ENCODE data around the gene PCDHB10. TPM values are rescaled to one million over a fixed set of nuclear protein-coding genes. Genes with fewer than 3 reads are reported as not detected.

The PCDHB10 gene
- total RNA-seq, 1 donor from 2014 or later: not detected

- no peak for DNase-seq
- no peaks in the 10 kb centered on the region for H3K4me1 Mint-ChIP-seq
- intact Hi-C loops (cut with micrococcal nuclease): no loop called here
- H3K27ac Mint-ChIP-seq: peak overlapping the region; percentile 44
- no peak overlapping the region for H3K4me3 Mint-ChIP-seq
- no peaks in the 10 kb centered on the region for H3K36me3 Mint-ChIP-seq (ENCODE audit: low read depth)
- H3K27me3 Mint-ChIP-seq: peaks cover 3% of the 10 kb centered on the region
- H3K9me3 Mint-ChIP-seq: peaks cover 19% of the 10 kb centered on the region
These were observed 44.6 kb downstream of the PCDHB10 start for GRCh38 chr5:141236516-141237313.

GRCh38 chr5:141241496-141241895 is 49.3 kb downstream of the PCDHB10 start:
- no peak overlapping the region for H3K4me3 Mint-ChIP-seq
- no peaks in the 10 kb centered on the region for H3K4me1 Mint-ChIP-seq
- DNase-seq: no peak
- peaks cover 1% of the 10 kb centered on the region for H3K27me3 Mint-ChIP-seq
- H3K27ac Mint-ChIP-seq: no peak overlapping the region
- intact Hi-C loops (cut with micrococcal nuclease): loop anchor here (10.0 kb wide), 1 partner anchor 93 kb away; the partner anchor contains the start of genes PCDHGA1 and PCDHGA2
- peaks cover 1% of the 10 kb centered on the region for H3K36me3 Mint-ChIP-seq (ENCODE audit: low read depth)
- H3K9me3 Mint-ChIP-seq: peaks cover 19% of the 10 kb centered on the region

Other genes with a start within 250 kb of the PCDHB10 start
- not detected in 2 replicates for gene PCDHAC2, start 225.9 kb upstream of the PCDHB10 start, total RNA-seq
- gene PCDHB1, start 141.0 kb upstream of the PCDHB10 start, total RNA-seq: not detected in 2 replicates
- gene PCDHB2, start 97.7 kb upstream of the PCDHB10 start, total RNA-seq: 0.19 TPM in 1 of 2 replicates, not detected in the other
- gene PCDHB3, start 91.9 kb upstream of the PCDHB10 start, total RNA-seq: not detected in 2 replicates
- not detected in 2 replicates for gene PCDHB4, start 70.5 kb upstream of the PCDHB10 start, total RNA-seq
- not detected in 2 replicates for gene PCDHB5, start 57.1 kb upstream of the PCDHB10 start, total RNA-seq
- not detected in 2 replicates for gene PCDHB6, start 42.3 kb upstream of the PCDHB10 start, total RNA-seq
- gene PCDHB7, start 19.7 kb upstream of the PCDHB10 start, total RNA-seq: not detected in 2 replicates
- gene PCDHB8, start 14.6 kb upstream of the PCDHB10 start, total RNA-seq: not detected in 2 replicates
- gene PCDHB16, start 10.0 kb upstream of the PCDHB10 start, total RNA-seq: not detected in 2 replicates
- not detected in 2 replicates for gene PCDHB9, start 5.2 kb upstream of the PCDHB10 start, total RNA-seq
- gene PCDHB11, start 7.3 kb downstream of the PCDHB10 start, total RNA-seq: not detected in 2 replicates
- not detected in 2 replicates for gene PCDHB12, start 16.4 kb downstream of the PCDHB10 start, total RNA-seq
- gene PCDHB13, start 21.6 kb downstream of the PCDHB10 start, total RNA-seq: 0.05 TPM in 1 of 2 replicates, not detected in the other
- not detected in 2 replicates for gene PCDHB14, start 31.0 kb downstream of the PCDHB10 start, total RNA-seq
- not detected in 2 replicates for gene PCDHB15, start 53.0 kb downstream of the PCDHB10 start, total RNA-seq
- 0.14 and 0.23 TPM in 2 replicates for gene SLC25A2, start 111.7 kb downstream of the PCDHB10 start, total RNA-seq
- gene TAF7, start 128.4 kb downstream of the PCDHB10 start, total RNA-seq: 71.5 and 75.0 TPM in 2 replicates
- 0.07 and 0.09 TPM in 2 replicates for gene PCDHGA1, start 138.2 kb downstream of the PCDHB10 start, total RNA-seq
- gene PCDHGA2, start 146.4 kb downstream of the PCDHB10 start, total RNA-seq: 0.07 and 0.12 TPM in 2 replicates
- gene PCDHGA3, start 151.5 kb downstream of the PCDHB10 start, total RNA-seq: 0.14 and 0.19 TPM in 2 replicates
- gene PCDHGB1, start 157.7 kb downstream of the PCDHB10 start, total RNA-seq: 0.14 and 0.19 TPM in 2 replicates
- 0.33 and 0.37 TPM in 2 replicates for gene PCDHGA4, start 162.7 kb downstream of the PCDHB10 start, total RNA-seq
- 0.63 and 0.97 TPM in 2 replicates for gene PCDHGB2, start 167.6 kb downstream of the PCDHB10 start, total RNA-seq
- gene PCDHGA5, start 171.8 kb downstream of the PCDHB10 start, total RNA-seq: 0.19 and 0.51 TPM in 2 replicates
- 0.40 and 0.49 TPM in 2 replicates for gene PCDHGB3, start 177.9 kb downstream of the PCDHB10 start, total RNA-seq
- 0.31 and 0.54 TPM in 2 replicates for gene PCDHGA6, start 181.5 kb downstream of the PCDHB10 start, total RNA-seq
- 0.05 and 0.23 TPM in 2 replicates for gene PCDHGA7, start 190.4 kb downstream of the PCDHB10 start, total RNA-seq
- 0.21 TPM in 2 replicates for gene PCDHGB4, start 195.3 kb downstream of the PCDHB10 start, total RNA-seq
- 0.02 and 0.09 TPM in 2 replicates for gene PCDHGA8, start 200.3 kb downstream of the PCDHB10 start, total RNA-seq
- 0.43 and 0.47 TPM in 2 replicates for gene PCDHGB5, start 205.6 kb downstream of the PCDHB10 start, total RNA-seq
- gene PCDHGA9, start 210.4 kb downstream of the PCDHB10 start, total RNA-seq: 0.33 and 0.44 TPM in 2 replicates
- gene PCDHGB6, start 215.7 kb downstream of the PCDHB10 start, total RNA-seq: 0.09 and 0.14 TPM in 2 replicates
- 0.07 and 0.21 TPM in 2 replicates for gene PCDHGA10, start 220.6 kb downstream of the PCDHB10 start, total RNA-seq
- 0.12 and 0.17 TPM in 2 replicates for gene PCDHGB7, start 225.3 kb downstream of the PCDHB10 start, total RNA-seq
- gene PCDHGA11, start 228.7 kb downstream of the PCDHB10 start, total RNA-seq: 0.23 and 0.31 TPM in 2 replicates
- 0.12 and 0.16 TPM in 2 replicates for gene PCDHGA12, start 238.2 kb downstream of the PCDHB10 start, total RNA-seq

Data from activated CD4-positive, alpha-beta T cell treated with anti-CD3 and anti-CD28 coated beads, Interleukin-2, amount 10 ng/mL, durations not matched to agents 24 days and 14 days (primary cell).